HepG2 (cell line): ENCODE results near the gene AGRN. TPM values are rescaled to one million over a fixed set of nuclear protein-coding genes. Genes with fewer than 3 reads are reported as not detected.
A peak's percentile ranks its signal among the peaks of the same experiment; 100 is the strongest.

Experiments
- EP300 ChIP-seq, 3 experiments: sonication (generic) in 1 of 3; formaldehyde crosslinking in 1 of 3; IDR thresholded peaks; 2 replicates each; pipeline versions ENCODE4 v1.5.1 to v1.6.1; 2011 to 2020; ENCODE audit warnings: low read depth in 2 of 3, low read length in 2 of 3, borderline replicate concordance in 1 of 3, improper control_type of control experiment in 1 of 3, mild to moderate bottlenecking in 1 of 3, missing genetic modification reagents in 1 of 3, moderate library complexity in 1 of 3
- GABPB1 ChIP-seq: IDR thresholded peaks from 2 replicates; pipeline ENCODE4 v1.6.1; 2016; ENCODE audit warnings: mild to moderate bottlenecking, missing genetic modification reagents, moderate library complexity, missing compliant biosample characterization
- GATA4 ChIP-seq: sonication (generic); IDR thresholded peaks from 2 replicates; pipeline ENCODE4 v1.6.1; 2016; ENCODE audit warnings: antibody characterized with exemption, low read depth, borderline replicate concordance
- TBL1XR1 ChIP-seq: fragments of 150-350 bp; IDR thresholded peaks from 2 replicates; pipeline ENCODE4 v1.6.1; 2014; ENCODE audit warnings: borderline replicate concordance, low read length; ENCODE audit not compliant: partially characterized antibody
- ZBTB1 ChIP-seq: sonication (generic); formaldehyde crosslinking; IDR thresholded peaks from 2 replicates; pipeline ENCODE4 v1.4.0; 2020; ENCODE audit warnings: missing genetic modification reagents, borderline replicate concordance
- ZIK1 ChIP-seq: sonication (generic); formaldehyde crosslinking; IDR thresholded peaks from 2 replicates; pipeline ENCODE4 v1.5.0; 2020; ENCODE audit warnings: mild to moderate bottlenecking, low read depth, missing genetic modification reagents, borderline replicate concordance
- ZNF234 ChIP-seq: sonication (generic); formaldehyde crosslinking; conservative IDR thresholded peaks from 2 replicates; pipeline ENCODE4 v1.5.1; 2020; ENCODE audit warnings: mild to moderate bottlenecking, missing genetic modification reagents
- ZNF253 ChIP-seq: sonication (generic); formaldehyde crosslinking; IDR thresholded peaks from 2 replicates; pipeline ENCODE4 v1.8.0; 2022; ENCODE audit warnings: mild to moderate bottlenecking, missing genetic modification reagents, borderline replicate concordance
- ZNF335 ChIP-seq: sonication (generic); formaldehyde crosslinking; IDR thresholded peaks from 2 replicates; pipeline ENCODE4 v1.4.0; 2020; ENCODE audit warnings: missing genetic modification reagents
- ZNF75D ChIP-seq: sonication (generic); formaldehyde crosslinking; IDR thresholded peaks from 2 replicates; pipeline ENCODE4 v1.8.1; 2023; ENCODE audit warnings: missing genetic modification reagents, mild to moderate bottlenecking, borderline replicate concordance
- polyA plus RNA-seq, 8 experiments: library from polyadenylated mRNA; depleted of rRNA in 3 of 8; stranded (reverse) in 7 of 8; unstranded in 1 of 8; fragments of >200 nt; fragmentation: Illumina TruSeq in 4 of 8; extraction: Trizol in 4 of 8; gene quantifications; 2 replicates each; pipeline versions ENCODE4 v1.2.1 to v1.2.3, GENCODE V29; 2011 to 2016; ENCODE audit warnings: low read depth in 4 of 8, missing spikeins in 1 of 8, mixed read lengths in 1 of 8; ENCODE audit not compliant: insufficient read depth in 1 of 8
- total RNA-seq, 5 experiments: library from RNA; depleted of rRNA; stranded (reverse); fragments of >200 nt; fragmentation: Illumina TruSeq; extraction: Trizol; gene quantifications; 2 replicates each; pipeline ENCODE4 v1.2.3, GENCODE V29; 2016; ENCODE audit warnings: low read depth in 1 of 5
- TF ChIP-seq, protein P1 (sequence below): sonication (generic); formaldehyde crosslinking; IDR thresholded peaks from 2 replicates; pipeline ENCODE4 v1.5.0; 2020; ENCODE audit warnings: mild to moderate bottlenecking, missing genetic modification reagents, moderate library complexity
- TF ChIP-seq, protein P2 (sequence below): sonication (generic); formaldehyde crosslinking; IDR thresholded peaks from 2 replicates; pipeline ENCODE4 v1.4.0; 2020; ENCODE audit warnings: missing genetic modification reagents, low read depth, mild to moderate bottlenecking, borderline replicate concordance
- TF ChIP-seq, protein P3 (sequence below): sonication (generic); formaldehyde crosslinking; IDR thresholded peaks from 2 replicates; pipeline ENCODE4 v1.8.0; 2022; ENCODE audit warnings: mild to moderate bottlenecking, missing genetic modification reagents, moderate library complexity
- TF ChIP-seq, protein P4 (sequence below): sonication (generic); formaldehyde crosslinking; IDR thresholded peaks from 2 replicates; pipeline ENCODE4 v1.4.0; 2020; ENCODE audit warnings: mild to moderate bottlenecking, missing genetic modification reagents

The AGRN gene
- total and polyA plus RNA-seq, 2 of the 13 experiments (the other 11 are each of a cell fraction or from before 2014, with no cell fraction given), result 29.8 to 65.2 TPM

DNA sequence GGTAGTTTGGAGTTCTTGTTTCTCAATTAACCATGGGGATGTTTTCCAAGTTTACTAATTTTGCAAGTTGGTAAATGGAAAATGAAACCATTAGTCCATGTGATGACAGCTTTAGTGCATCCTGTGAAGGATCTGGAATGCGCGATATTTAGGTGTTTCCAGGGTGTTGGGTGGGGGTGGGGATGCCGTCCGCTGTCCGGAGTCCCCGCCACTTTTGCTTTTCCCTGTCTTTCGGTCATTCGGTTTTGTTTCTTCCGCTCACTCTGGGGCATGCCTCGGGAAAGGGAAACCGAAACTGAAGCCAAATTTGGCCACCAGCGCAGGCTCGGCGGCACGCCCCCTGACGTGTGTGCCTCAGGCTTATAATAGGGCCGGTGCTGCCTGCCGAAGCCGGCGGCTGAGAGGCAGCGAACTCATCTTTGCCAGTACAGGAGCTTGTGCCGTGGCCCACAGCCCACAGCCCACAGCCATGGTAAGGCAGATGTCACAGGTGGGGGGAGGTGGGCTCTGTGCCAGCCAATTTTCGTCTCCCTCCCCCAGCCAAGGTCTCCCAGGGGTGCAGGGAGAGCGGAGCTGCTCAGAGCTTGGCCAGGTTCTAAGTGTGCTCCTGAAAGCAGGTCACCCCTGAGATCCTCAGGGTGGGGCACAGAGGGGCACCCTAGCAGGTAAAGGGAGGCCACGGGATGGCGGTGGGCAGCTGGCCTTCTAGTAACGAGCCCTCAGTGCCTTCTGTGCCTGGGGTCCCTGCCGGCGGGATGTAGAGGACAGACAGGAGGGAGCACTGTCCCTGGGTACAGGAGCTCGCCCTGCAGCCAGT, 6.6 kb upstream of the AGRN start, which contains the start of gene ISG15 (continued):
- TF ChIP-seq, protein P1, sequence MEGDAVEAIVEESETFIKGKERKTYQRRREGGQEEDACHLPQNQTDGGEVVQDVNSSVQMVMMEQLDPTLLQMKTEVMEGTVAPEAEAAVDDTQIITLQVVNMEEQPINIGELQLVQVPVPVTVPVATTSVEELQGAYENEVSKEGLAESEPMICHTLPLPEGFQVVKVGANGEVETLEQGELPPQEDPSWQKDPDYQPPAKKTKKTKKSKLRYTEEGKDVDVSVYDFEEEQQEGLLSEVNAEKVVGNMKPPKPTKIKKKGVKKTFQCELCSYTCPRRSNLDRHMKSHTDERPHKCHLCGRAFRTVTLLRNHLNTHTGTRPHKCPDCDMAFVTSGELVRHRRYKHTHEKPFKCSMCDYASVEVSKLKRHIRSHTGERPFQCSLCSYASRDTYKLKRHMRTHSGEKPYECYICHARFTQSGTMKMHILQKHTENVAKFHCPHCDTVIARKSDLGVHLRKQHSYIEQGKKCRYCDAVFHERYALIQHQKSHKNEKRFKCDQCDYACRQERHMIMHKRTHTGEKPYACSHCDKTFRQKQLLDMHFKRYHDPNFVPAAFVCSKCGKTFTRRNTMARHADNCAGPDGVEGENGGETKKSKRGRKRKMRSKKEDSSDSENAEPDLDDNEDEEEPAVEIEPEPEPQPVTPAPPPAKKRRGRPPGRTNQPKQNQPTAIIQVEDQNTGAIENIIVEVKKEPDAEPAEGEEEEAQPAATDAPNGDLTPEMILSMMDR (CRISPR knock-in tag), result peak; percentile 30; the same call in 1 of the 2 replicates
- TF ChIP-seq ZNF75D (CRISPR knock-in tag) (no peak), EP300 (IDR thresholded peaks at IDR 0.05; ENCODE audit: low read depth in 2 of 2, low read length in 2 of 2) (no peak), EP300 (CRISPR knock-in tag; IDR thresholded peaks at IDR 0.05; ENCODE audit: borderline replicate concordance) (0 out of 2 replicates have a peak, but pooled peaks have one; percentile 29), ZIK1 (CRISPR knock-in tag) (no peak), ZNF234 (CRISPR knock-in tag) (no peak), GABPB1 (CRISPR knock-in tag) (peak; percentile 60), ZNF253 (CRISPR knock-in tag) (peak; percentile 64; the same call in 1 of the 2 replicates), GATA4 (no peak), ZBTB1 (CRISPR knock-in tag) (no peak), ZNF335 (CRISPR knock-in tag) (no peak), TBL1XR1 (no peak)
- TF ChIP-seq, protein P2, sequence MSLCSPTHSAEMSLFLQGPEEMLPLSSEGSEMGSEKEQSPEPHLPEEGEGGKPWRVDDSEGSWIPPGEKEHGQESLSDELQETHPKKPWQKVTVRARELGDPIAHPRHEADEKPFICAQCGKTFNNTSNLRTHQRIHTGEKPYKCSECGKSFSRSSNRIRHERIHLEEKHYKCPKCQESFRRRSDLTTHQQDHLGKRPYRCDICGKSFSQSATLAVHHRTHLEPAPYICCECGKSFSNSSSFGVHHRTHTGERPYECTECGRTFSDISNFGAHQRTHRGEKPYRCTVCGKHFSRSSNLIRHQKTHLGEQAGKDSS (CRISPR knock-in tag), result peak; percentile 86
- TF ChIP-seq, protein P3, sequence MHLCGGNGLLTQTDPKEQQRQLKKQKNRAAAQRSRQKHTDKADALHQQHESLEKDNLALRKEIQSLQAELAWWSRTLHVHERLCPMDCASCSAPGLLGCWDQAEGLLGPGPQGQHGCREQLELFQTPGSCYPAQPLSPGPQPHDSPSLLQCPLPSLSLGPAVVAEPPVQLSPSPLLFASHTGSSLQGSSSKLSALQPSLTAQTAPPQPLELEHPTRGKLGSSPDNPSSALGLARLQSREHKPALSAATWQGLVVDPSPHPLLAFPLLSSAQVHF (CRISPR knock-in tag), result no peak
- TF ChIP-seq, protein P4, sequence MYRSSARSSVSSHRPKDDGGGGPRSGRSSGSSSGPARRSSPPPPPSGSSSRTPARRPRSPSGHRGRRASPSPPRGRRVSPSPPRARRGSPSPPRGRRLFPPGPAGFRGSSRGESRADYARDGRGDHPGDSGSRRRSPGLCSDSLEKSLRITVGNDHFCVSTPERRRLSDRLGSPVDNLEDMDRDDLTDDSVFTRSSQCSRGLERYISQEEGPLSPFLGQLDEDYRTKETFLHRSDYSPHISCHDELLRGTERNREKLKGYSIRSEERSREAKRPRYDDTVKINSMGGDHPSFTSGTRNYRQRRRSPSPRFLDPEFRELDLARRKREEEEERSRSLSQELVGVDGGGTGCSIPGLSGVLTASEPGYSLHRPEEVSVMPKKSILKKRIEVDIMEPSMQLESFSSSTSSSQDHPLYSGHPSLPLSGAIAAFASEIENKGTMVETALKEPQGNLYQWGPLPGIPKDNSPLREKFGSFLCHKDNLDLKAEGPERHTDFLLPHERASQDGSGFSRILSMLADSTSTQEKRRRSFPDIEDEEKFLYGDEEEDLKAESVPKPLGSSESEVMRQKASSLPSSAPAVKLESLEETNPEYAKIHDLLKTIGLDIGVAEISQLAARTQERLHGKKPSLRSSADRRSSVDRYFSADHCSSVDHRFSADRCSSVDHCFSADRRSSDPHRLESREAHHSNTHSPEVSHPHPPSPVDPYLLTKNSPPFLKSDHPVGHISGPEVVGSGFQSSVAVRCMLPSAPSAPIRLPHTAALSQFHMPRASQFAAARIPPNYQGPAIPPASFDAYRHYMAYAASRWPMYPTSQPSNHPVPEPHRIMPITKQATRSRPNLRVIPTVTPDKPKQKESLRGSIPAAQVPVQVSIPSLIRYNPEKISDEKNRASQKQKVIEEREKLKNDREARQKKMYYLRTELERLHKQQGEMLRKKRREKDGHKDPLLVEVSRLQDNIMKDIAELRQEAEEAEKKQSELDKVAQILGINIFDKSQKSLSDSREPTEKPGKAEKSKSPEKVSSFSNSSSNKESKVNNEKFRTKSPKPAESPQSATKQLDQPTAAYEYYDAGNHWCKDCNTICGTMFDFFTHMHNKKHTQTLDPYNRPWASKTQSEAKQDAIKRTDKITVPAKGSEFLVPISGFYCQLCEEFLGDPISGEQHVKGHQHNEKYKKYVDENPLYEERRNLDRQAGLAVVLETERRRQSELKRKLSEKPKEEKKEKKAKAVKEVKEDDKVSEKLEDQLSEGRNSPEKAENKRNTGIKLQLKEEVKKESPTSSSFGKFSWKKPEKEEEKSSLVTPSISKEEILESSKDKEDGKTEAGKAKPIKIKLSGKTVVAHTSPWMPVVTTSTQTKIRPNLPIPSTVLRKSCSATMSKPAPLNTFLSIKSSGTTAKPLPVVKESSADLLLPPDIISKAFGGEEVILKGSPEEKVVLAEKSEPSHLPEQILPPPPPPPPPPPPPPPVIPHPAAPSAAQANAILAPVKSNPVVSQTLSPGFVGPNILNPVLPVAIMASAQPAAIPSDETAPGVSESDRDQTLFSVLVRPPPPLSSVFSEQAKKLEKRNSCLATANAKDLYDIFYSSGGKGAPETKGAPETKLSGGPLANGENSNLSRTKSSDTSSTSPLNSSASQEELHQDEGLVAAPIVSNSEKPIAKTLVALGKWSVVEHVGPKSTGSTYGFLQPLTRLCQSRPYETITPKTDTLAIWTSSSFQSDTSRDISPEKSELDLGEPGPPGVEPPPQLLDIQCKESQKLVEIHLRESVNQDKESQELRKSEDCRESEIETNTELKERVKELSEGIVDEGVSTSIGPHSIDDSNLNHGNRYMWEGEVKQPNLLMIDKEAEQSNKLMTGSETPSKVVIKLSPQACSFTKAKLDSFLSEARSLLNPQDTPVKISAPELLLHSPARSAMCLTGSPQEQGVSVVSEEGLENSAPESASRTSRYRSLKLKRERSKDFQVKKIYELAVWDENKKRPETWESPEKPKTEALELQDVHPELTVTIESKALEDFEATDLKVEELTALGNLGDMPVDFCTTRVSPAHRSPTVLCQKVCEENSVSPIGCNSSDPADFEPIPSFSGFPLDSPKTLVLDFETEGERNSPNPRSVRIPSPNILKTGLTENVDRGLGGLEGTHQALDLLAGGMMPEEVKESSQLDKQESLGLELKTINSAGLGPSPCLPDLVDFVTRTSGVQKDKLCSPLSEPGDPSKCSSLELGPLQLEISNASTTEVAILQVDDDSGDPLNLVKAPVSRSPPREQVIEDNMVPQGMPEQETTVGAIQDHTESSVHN (CRISPR knock-in tag), result no peak; the same call in 1 of the 2 replicates
